Gastrocnemius medialis (tissue), 4 donors: ENCODE results near the gene GNAI2. TPM values are rescaled to one million over a fixed set of nuclear protein-coding genes. Genes with fewer than 3 reads are reported as not detected.
A peak's percentile ranks its signal among the peaks of the same experiment; 100 is the strongest.

Experiments
- ATAC-seq, 2 donors: fragments of 150-250 bp; one replicate each; pipeline ENCODE4 v1.9.1; 2016
- DNase-seq, 2 donors: peaks; one replicate each; pipeline ENCODE4 v3.0.0-alpha.2; 2019
- H3K27ac ChIP-seq, 4 donors: fragments of 200-600 bp; sonication (generic); 1 replicate in 1 of 4; 2 replicates in 3 of 4; pipeline ENCODE4 v1.5.1; 2016 to 2018; ENCODE audit warnings: mild to moderate bottlenecking in 2 of 4, moderate library complexity in 1 of 4
- H3K27me3 ChIP-seq, 3 donors: fragments of 200-600 bp; sonication (generic) in 2 of 3; 1 replicate in 1 of 3; 2 replicates in 2 of 3; pipeline versions ENCODE4 v1.5.1 to v1.6.0; 2016 to 2019; ENCODE audit warnings: mild to moderate bottlenecking in 1 of 3, moderate library complexity in 1 of 3
- H3K36me3 ChIP-seq, 2 donors: fragments of 200-600 bp; sonication (generic) in 1 of 2; one replicate each; pipeline ENCODE4 v1.5.1; 2017 to 2018
- H3K4me1 ChIP-seq, 2 donors: fragments of 200-600 bp; sonication (generic) in 1 of 2; one replicate each; pipeline ENCODE4 v1.5.1; 2016 to 2017; ENCODE audit warnings: mild to moderate bottlenecking in 2 of 2
- H3K4me3 ChIP-seq, 4 donors: fragments of 200-600 bp; sonication (generic) in 3 of 4; 1 replicate in 1 of 4; 2 replicates in 3 of 4; pipeline ENCODE4 v1.5.1; 2016 to 2019; ENCODE audit warnings: mild to moderate bottlenecking in 2 of 4
- H3K9me3 ChIP-seq, 3 donors: fragments of 200-600 bp; sonication (generic) in 2 of 3; 1 replicate in 1 of 3; 2 replicates in 2 of 3; pipeline ENCODE4 v1.5.1; 2016 to 2019
- POLR2A ChIP-seq, 2 donors: fragments of 450-650 bp; IDR thresholded peaks; one replicate each; pipeline ENCODE4 v1.6.1; 2017; ENCODE audit warnings: antibody characterized with exemption in 2 of 2, mild to moderate bottlenecking in 2 of 2, moderate library complexity in 2 of 2
- in situ Hi-C, 4 donors: fragments of 200-750 bp; cut with MboI; loops; one replicate each; pipeline versions ENCODE4 v1.15.0 to v1.8.0; 2017; ENCODE audit warnings: low sequenced_read_pairs in 4 of 4
- intact Hi-C: fragments of 100-400 bp; cut with DNase I; formaldehyde crosslinking; loops from one replicate; pipeline ENCODE4 v1.15.1; 2023; ENCODE audit warnings: low total_unique reads
- total RNA-seq, 4 donors: library from RNA; depleted of rRNA; stranded (reverse); fragments of >200 nt; gene quantifications; one replicate each; pipeline versions ENCODE4 v1.1.0 to v1.2.3, GENCODE V29; 2016
- TF ChIP-seq, protein P1 (sequence below), 5 experiments: fragments of 450-650 bp in 3 of 5; fragments of 200-600 bp in 2 of 5; sonication (generic) in 2 of 5; IDR thresholded peaks in 4 of 5; conservative IDR thresholded peaks in 1 of 5; 1 replicate in 4 of 5; 2 replicates in 1 of 5; pipeline ENCODE4 v1.5.1; 2016 to 2019; ENCODE audit warnings: antibody characterized with exemption in 5 of 5, mild to moderate bottlenecking in 3 of 5, moderate library complexity in 3 of 5

GNAI2 gene
- total RNA-seq, 4 donors from 2014 or later, result 26.7 to 67.8 (median 39.8) TPM

DNA sequence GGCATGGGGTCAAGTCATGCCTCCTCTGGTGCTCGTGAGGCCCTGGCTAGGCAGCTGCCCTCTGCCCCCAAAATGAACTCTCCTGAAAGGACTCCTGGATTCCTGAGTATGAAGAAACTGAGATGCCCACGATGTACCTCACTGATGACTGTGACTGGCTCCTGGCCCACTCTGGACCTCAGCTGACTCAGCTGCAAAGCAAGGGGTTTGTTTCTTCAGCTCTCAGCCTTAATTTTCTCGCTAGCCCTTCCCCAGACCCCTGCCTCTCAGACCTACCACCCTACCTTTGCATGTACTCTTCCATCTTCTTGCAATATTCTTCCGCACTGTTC, 5.2 kb upstream of the GNAI2 start:
- intact Hi-C loops (no loop called here), in situ Hi-C loops (no loop called here)
- Histone ChIP-seq H3K4me3 (no peak overlapping the region), H3K9me3 (no peaks in the 10 kb centered on the region), H3K27me3 (no peaks in the 10 kb centered on the region), H3K27ac (no peak overlapping the region), H3K36me3 (no peaks in the 10 kb centered on the region), H3K4me1 (peaks cover 21 to 24% of the 10 kb centered on the region in 2 donors)
- ATAC-seq, result no peak
- no peak for DNase-seq
- TF ChIP-seq, protein P1, sequence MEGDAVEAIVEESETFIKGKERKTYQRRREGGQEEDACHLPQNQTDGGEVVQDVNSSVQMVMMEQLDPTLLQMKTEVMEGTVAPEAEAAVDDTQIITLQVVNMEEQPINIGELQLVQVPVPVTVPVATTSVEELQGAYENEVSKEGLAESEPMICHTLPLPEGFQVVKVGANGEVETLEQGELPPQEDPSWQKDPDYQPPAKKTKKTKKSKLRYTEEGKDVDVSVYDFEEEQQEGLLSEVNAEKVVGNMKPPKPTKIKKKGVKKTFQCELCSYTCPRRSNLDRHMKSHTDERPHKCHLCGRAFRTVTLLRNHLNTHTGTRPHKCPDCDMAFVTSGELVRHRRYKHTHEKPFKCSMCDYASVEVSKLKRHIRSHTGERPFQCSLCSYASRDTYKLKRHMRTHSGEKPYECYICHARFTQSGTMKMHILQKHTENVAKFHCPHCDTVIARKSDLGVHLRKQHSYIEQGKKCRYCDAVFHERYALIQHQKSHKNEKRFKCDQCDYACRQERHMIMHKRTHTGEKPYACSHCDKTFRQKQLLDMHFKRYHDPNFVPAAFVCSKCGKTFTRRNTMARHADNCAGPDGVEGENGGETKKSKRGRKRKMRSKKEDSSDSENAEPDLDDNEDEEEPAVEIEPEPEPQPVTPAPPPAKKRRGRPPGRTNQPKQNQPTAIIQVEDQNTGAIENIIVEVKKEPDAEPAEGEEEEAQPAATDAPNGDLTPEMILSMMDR (IDR thresholded peaks at IDR 0.05 in 4 of 5, conservative IDR thresholded peaks at IDR 0.05 in 1 of 5), result no peak
- TF ChIP-seq POLR2A (IDR thresholded peaks at IDR 0.05), result no peak

DNA sequence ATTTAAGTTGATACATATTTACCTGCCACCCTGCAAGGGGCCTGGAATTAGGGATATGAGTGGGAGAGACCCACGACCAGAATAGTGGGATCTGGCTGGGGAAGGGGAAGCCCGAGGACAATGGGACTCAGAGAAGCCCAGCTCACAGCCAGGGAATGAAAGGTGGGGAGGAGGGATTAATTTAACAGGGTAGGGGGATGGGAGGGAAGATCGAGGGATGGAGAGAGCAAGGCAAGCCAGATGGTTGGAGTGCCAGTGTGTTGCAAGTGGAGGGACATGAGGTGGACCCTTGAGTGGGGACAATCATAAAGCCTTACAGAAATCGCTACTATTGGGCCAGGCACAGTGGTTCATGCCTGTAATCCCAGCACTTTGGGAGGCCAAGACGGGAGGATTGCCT, 4.4 kb upstream of the GNAI2 start:
- no peak for TF ChIP-seq POLR2A (IDR thresholded peaks at IDR 0.05)
- TF ChIP-seq, protein P1 (IDR thresholded peaks at IDR 0.05 in 4 of 5, conservative IDR thresholded peaks at IDR 0.05 in 1 of 5), result no peak
- ATAC-seq (no peak), DNase-seq (no peak)
- intact Hi-C loops, result no loop called here
- Histone ChIP-seq H3K4me3 (no peak overlapping the region), H3K27ac (no peak overlapping the region), H3K27me3 (no peaks in the 10 kb centered on the region), H3K9me3 (no peaks in the 10 kb centered on the region), H3K36me3 (no peaks in the 10 kb centered on the region), H3K4me1 (peaks cover 21% of the 10 kb centered on the region in 2 donors)
- in situ Hi-C loops, result no loop called here

DNA sequence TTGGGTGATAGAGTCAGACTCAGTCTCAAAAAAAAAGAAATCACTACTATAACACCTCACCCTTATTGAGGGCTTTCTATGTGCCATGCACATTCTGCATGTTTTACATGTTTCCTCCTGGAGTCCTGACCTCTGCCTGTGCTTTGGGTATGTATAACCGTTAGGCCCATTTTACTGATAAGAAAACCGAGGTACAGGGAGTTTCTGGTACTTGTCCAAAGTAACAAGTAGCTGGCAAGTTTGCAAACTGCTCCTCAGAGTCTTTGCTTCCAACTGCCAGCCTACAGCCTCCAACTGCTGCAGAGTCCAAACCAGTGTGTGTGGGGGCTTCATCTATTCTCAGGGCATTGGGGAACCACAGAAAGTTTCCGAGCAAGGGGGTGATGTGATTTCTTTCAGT, 3.7 kb upstream of the GNAI2 start:
- DNase-seq (no peak), ATAC-seq (no peak)
- H3K36me3 ChIP-seq, result no peaks in the 10 kb centered on the region
- intact Hi-C loops, result no loop called here
- H3K9me3 ChIP-seq, result no peaks in the 10 kb centered on the region
- peaks cover 22% of the 10 kb centered on the region in 2 donors for H3K4me1 ChIP-seq
- TF ChIP-seq POLR2A (IDR thresholded peaks at IDR 0.05), result no peak
- TF ChIP-seq, protein P1 (IDR thresholded peaks at IDR 0.05 in 4 of 5, conservative IDR thresholded peaks at IDR 0.05 in 1 of 5), result no peak
- H3K27me3 ChIP-seq, result no peaks in the 10 kb centered on the region
- in situ Hi-C loops, result no loop called here
- H3K4me3 ChIP-seq, result no peak overlapping the region
- H3K27ac ChIP-seq, result no peak overlapping the region

DNA sequence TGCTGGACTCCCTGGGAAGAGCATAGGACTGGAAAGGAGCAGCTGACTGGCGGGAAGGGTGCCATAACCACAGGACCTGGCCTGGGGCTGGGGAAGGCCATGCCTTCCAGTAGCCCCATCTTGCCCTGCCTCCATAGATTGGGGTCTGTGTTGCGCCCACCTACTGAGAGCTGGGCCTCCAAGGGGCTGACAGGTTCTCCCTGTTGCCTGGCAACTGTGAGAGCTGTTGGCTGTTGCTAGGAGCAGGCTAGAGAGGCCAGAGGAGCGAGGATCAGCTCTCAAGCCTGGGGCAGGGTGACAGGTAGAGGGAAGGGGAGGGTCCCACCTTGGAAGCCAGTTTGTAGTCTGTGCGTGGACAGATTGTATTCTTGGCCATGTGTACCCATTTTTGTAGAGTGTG, 2.8 kb upstream of the GNAI2 start:
- TF ChIP-seq, protein P1 (IDR thresholded peaks at IDR 0.05 in 4 of 5, conservative IDR thresholded peaks at IDR 0.05 in 1 of 5), result no peak
- no peak for TF ChIP-seq POLR2A (IDR thresholded peaks at IDR 0.05)
- DNase-seq (no peak), ATAC-seq (no peak)
- no peaks in the 10 kb centered on the region for H3K9me3 ChIP-seq
- H3K4me1 ChIP-seq, result peaks cover 20 to 26% of the 10 kb centered on the region in 2 donors
- no peak overlapping the region for H3K4me3 ChIP-seq
- no peaks in the 10 kb centered on the region for H3K27me3 ChIP-seq
- intact Hi-C loops (no loop called here), in situ Hi-C loops (no loop called here)
- H3K27ac ChIP-seq, result no peak overlapping the region
- no peaks in the 10 kb centered on the region for H3K36me3 ChIP-seq

DNA sequence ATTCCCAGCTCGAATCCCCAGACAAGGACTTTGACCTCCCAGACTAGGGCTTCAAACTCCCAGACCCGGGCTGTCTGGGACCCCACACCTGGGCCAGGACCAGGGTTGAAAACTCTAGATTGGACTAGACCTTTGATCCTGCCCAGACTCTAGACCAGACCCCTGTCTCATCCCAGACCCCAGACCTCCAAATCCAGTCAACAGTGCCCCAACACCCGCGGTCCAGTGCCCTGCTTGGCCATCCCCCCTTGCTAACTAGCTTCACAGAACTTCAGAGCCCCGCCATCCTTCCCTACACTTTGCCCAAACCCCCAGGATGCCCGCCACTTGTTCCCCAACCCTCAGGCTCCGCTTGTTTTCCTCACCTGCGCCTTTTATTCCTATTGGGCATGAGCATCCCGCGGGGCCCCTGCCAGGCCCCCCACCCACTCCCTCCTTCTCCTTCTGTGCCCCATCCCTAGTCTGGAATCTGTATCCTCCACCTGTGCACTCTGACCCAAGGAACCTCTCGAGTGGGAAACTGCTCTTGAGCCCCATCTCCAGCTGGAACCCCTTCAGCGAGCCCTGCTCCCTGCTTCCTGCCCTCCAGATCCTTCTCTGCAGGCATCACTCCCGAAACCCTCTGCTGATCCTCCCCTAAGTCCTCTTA, 604 bp downstream of the GNAI2 start:
- no peaks in the 10 kb centered on the region for H3K9me3 ChIP-seq
- TF ChIP-seq, protein P1 (IDR thresholded peaks at IDR 0.05 in 4 of 5, conservative IDR thresholded peaks at IDR 0.05 in 1 of 5), result no peak
- no peak for TF ChIP-seq POLR2A (IDR thresholded peaks at IDR 0.05)
- H3K27me3 ChIP-seq, result no peaks in the 10 kb centered on the region
- in situ Hi-C loops, result no loop called here
- intact Hi-C loops, result no loop called here
- ATAC-seq (no peak), DNase-seq (no peak)
- peak overlapping the region; percentile 58 to 82 (median 70) for H3K4me3 ChIP-seq
- peak overlapping the region; percentile 87 to 96 (median 87) for H3K27ac ChIP-seq
- H3K4me1 ChIP-seq, result peaks cover 44 to 53% of the 10 kb centered on the region in 2 donors
- no peaks in the 10 kb centered on the region for H3K36me3 ChIP-seq
